ENCODE results near the gene SEC14L5.
"Not testable (repeated sequence)": the region's sequence is repeated elsewhere in the genome, so short reads cannot be mapped to it uniquely, and the experiment has no call there.

The SEC14L5 gene

GRCh38 chr16:4933433-4933832 is 24.7 kb upstream of the SEC14L5 start:
- no peak for DNase-seq

- DNase-seq: no peak
Measured at GRCh38 chr16:4933871-4934395, 24.2 kb upstream of the SEC14L5 start.

GRCh38 chr16:4934591-4934990 is 23.5 kb upstream of the SEC14L5 start:
- DNase-seq: no peak

- no peak for DNase-seq
Measured at GRCh38 chr16:4935241-4935855, 22.8 kb upstream of the SEC14L5 start.

GRCh38 chr16:4936181-4936990 is 21.7 kb upstream of the SEC14L5 start:
- DNase-seq: no peak

GRCh38 chr16:4936991-4937781 is 20.9 kb upstream of the SEC14L5 start, which contains the start of gene PPL:
TSS of gene PPL (minus strand) at chr16:4937148. CDS start at chr16:4937045, 103 bp downstream.
- DNase-seq: no peak

GRCh38 chr16:4937782-4938682 is 20.1 kb upstream of the SEC14L5 start:
- no peak for DNase-seq

- no peak for DNase-seq
Measured at GRCh38 chr16:4938683-4939030, 19.5 kb upstream of the SEC14L5 start.

GRCh38 chr16:4940719-4941118 is 17.4 kb upstream of the SEC14L5 start:
- DNase-seq: no peak

- DNase-seq: no peak
Measured at GRCh38 chr16:4942481-4942880, 15.6 kb upstream of the SEC14L5 start.

- DNase-seq: peak in 1 of 2 donors; percentile 18
Measured at GRCh38 chr16:4944333-4945281, 13.5 kb upstream of the SEC14L5 start.

- DNase-seq: no peak
Measured at GRCh38 chr16:4945560-4946502, 12.3 kb upstream of the SEC14L5 start.

- DNase-seq: no peak
Measured at GRCh38 chr16:4946917-4947316, 11.2 kb upstream of the SEC14L5 start.

- peak in 1 of 2 donors; percentile 52 for DNase-seq
Measured at GRCh38 chr16:4947722-4948503, 10.2 kb upstream of the SEC14L5 start.

- no peak for DNase-seq
Measured at GRCh38 chr16:4948903-4949766, 9.0 kb upstream of the SEC14L5 start.

- DNase-seq: no peak
Measured at GRCh38 chr16:4949986-4950385, 8.1 kb upstream of the SEC14L5 start.

- DNase-seq: not testable (repeated sequence)
Measured at GRCh38 chr16:4951583-4951982, 6.5 kb upstream of the SEC14L5 start.

GRCh38 chr16:4954714-4955113 is 3.4 kb upstream of the SEC14L5 start:
- no peak for DNase-seq
